Measurements from ENCODE around the gene SLC22A7. TPM values are rescaled to one million over a fixed set of nuclear protein-coding genes. Genes with fewer than 3 reads are reported as not detected.
"Not testable (repeated sequence)": the region's sequence is repeated elsewhere in the genome, so short reads cannot be mapped to it uniquely, and the experiment has no call there.

SLC22A7 gene
- total RNA-seq, 1 donor from 2014 or later: not detected

GRCh38 chr6:43339168-43339567 is 41.1 kb downstream of the SLC22A7 start:
- DNase-seq (ENCODE audit: low spot score): no peak
- no peaks in the 10 kb centered on the region for H3K27me3 Mint-ChIP-seq (ENCODE audit: unreplicated experiment)
- H3K4me3 Mint-ChIP-seq (ENCODE audit: unreplicated experiment): no peak overlapping the region
- H3K27ac Mint-ChIP-seq (ENCODE audit: unreplicated experiment): no peak overlapping the region
- peaks cover 17% of the 10 kb centered on the region for H3K4me1 Mint-ChIP-seq (ENCODE audit: unreplicated experiment)
- peaks cover 27% of the 10 kb centered on the region for H3K36me3 Mint-ChIP-seq (ENCODE audit: low read depth, unreplicated experiment)
- no peaks in the 10 kb centered on the region for H3K9me3 Mint-ChIP-seq (ENCODE audit: unreplicated experiment)
- TF ChIP-seq, protein P1, sequence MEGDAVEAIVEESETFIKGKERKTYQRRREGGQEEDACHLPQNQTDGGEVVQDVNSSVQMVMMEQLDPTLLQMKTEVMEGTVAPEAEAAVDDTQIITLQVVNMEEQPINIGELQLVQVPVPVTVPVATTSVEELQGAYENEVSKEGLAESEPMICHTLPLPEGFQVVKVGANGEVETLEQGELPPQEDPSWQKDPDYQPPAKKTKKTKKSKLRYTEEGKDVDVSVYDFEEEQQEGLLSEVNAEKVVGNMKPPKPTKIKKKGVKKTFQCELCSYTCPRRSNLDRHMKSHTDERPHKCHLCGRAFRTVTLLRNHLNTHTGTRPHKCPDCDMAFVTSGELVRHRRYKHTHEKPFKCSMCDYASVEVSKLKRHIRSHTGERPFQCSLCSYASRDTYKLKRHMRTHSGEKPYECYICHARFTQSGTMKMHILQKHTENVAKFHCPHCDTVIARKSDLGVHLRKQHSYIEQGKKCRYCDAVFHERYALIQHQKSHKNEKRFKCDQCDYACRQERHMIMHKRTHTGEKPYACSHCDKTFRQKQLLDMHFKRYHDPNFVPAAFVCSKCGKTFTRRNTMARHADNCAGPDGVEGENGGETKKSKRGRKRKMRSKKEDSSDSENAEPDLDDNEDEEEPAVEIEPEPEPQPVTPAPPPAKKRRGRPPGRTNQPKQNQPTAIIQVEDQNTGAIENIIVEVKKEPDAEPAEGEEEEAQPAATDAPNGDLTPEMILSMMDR (IDR thresholded peaks at IDR 0.05; ENCODE audit: unreplicated experiment): no peak

- H3K4me3 Mint-ChIP-seq (ENCODE audit: unreplicated experiment); H3K27me3 Mint-ChIP-seq (ENCODE audit: unreplicated experiment); H3K9me3 Mint-ChIP-seq (ENCODE audit: unreplicated experiment); H3K4me1 Mint-ChIP-seq (ENCODE audit: unreplicated experiment); DNase-seq (ENCODE audit: low spot score); H3K27ac Mint-ChIP-seq (ENCODE audit: unreplicated experiment): not testable (repeated sequence)
- peaks cover 10% of the 10 kb centered on the region for H3K36me3 Mint-ChIP-seq (ENCODE audit: low read depth, unreplicated experiment)
These were observed 48.2 kb downstream of the SLC22A7 start for GRCh38 chr6:43346243-43346642.

- H3K4me3 Mint-ChIP-seq (ENCODE audit: unreplicated experiment): no peak overlapping the region
- H3K36me3 Mint-ChIP-seq (ENCODE audit: low read depth, unreplicated experiment): peaks cover 10% of the 10 kb centered on the region
- no peak overlapping the region for H3K27ac Mint-ChIP-seq (ENCODE audit: unreplicated experiment)
- TF ChIP-seq, protein P1 (IDR thresholded peaks at IDR 0.05; ENCODE audit: unreplicated experiment): no peak
- peaks cover 1% of the 10 kb centered on the region for H3K27me3 Mint-ChIP-seq (ENCODE audit: unreplicated experiment)
- H3K4me1 Mint-ChIP-seq (ENCODE audit: unreplicated experiment): peaks cover 4% of the 10 kb centered on the region
- H3K9me3 Mint-ChIP-seq (ENCODE audit: unreplicated experiment): no peaks in the 10 kb centered on the region
- no peak for DNase-seq (ENCODE audit: low spot score)
These were observed 49.0 kb downstream of the SLC22A7 start for GRCh38 chr6:43347021-43347420.

DNA sequence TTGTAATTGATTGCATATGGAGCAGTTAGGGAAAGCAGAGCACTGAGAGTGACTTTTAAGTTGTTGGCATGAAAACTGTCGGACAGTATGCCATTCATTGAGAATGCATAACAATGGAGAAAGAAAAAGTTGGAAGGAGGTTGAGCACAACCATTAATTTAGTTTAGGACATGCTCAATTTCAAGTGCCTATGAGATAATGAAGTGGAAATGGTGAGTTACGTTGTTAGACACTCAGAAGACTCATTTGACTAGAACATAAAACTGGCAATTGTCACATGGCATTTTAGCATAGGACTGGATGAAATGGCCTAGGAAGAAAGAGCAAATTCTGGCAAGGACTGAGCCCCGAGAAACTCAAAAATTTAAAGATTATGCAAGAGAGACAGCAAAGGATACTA is 49.4 kb downstream of the SLC22A7 start:
- H3K4me3 Mint-ChIP-seq (ENCODE audit: unreplicated experiment): no peak overlapping the region
- TF ChIP-seq, protein P1 (IDR thresholded peaks at IDR 0.05; ENCODE audit: unreplicated experiment): no peak
- peaks cover 3% of the 10 kb centered on the region for H3K4me1 Mint-ChIP-seq (ENCODE audit: unreplicated experiment)

GRCh38 chr6:43351951-43352350 is 53.9 kb downstream of the SLC22A7 start:
- H3K36me3 Mint-ChIP-seq (ENCODE audit: low read depth, unreplicated experiment): peaks cover 16% of the 10 kb centered on the region
- not testable (repeated sequence) for H3K27me3 Mint-ChIP-seq (ENCODE audit: unreplicated experiment); H3K27ac Mint-ChIP-seq (ENCODE audit: unreplicated experiment); DNase-seq (ENCODE audit: low spot score); H3K4me3 Mint-ChIP-seq (ENCODE audit: unreplicated experiment); H3K9me3 Mint-ChIP-seq (ENCODE audit: unreplicated experiment)
- H3K4me1 Mint-ChIP-seq (ENCODE audit: unreplicated experiment): peaks cover 11% of the 10 kb centered on the region

More for the DNA sequence above, 49.4 kb downstream of the SLC22A7 start:
- Mint-ChIP-seq H3K27ac (ENCODE audit: unreplicated experiment) (no peak overlapping the region), H3K9me3 (ENCODE audit: unreplicated experiment) (no peaks in the 10 kb centered on the region), H3K36me3 (ENCODE audit: low read depth, unreplicated experiment) (peaks cover 8% of the 10 kb centered on the region), H3K27me3 (ENCODE audit: unreplicated experiment) (peaks cover 1% of the 10 kb centered on the region)
- DNase-seq (ENCODE audit: low spot score): no peak

Other genes with a start within 250 kb of the SLC22A7 start
- gene CUL7, start 244.4 kb upstream of the SLC22A7 start, total RNA-seq (ENCODE audit: unreplicated experiment): 42.2 TPM
- 39.7 TPM for gene MRPL2, start 238.8 kb upstream of the SLC22A7 start, total RNA-seq (ENCODE audit: unreplicated experiment)
- 41.4 TPM for gene KLC4, start 238.6 kb upstream of the SLC22A7 start, total RNA-seq (ENCODE audit: unreplicated experiment)
- gene PTK7, start 221.9 kb upstream of the SLC22A7 start, total RNA-seq (ENCODE audit: unreplicated experiment): 208 TPM
- 31.3 TPM for gene SRF, start 127.0 kb upstream of the SLC22A7 start, total RNA-seq (ENCODE audit: unreplicated experiment)
- 55.4 TPM for gene CUL9, start 116.1 kb upstream of the SLC22A7 start, total RNA-seq (ENCODE audit: unreplicated experiment)
- 4.5 TPM for gene DNPH1, start 68.8 kb upstream of the SLC22A7 start, total RNA-seq (ENCODE audit: unreplicated experiment)
- 1.0 TPM for gene TTBK1, start 54.8 kb upstream of the SLC22A7 start, total RNA-seq (ENCODE audit: unreplicated experiment)
- 1.1 TPM for gene CRIP3, start 10.6 kb downstream of the SLC22A7 start, total RNA-seq (ENCODE audit: unreplicated experiment)
- gene ZNF318, start 71.4 kb downstream of the SLC22A7 start, total RNA-seq (ENCODE audit: unreplicated experiment): 26.7 TPM
- gene ABCC10, start 129.3 kb downstream of the SLC22A7 start, total RNA-seq (ENCODE audit: unreplicated experiment): 45.6 TPM
- gene DLK2, start 157.3 kb downstream of the SLC22A7 start, total RNA-seq (ENCODE audit: unreplicated experiment): 0.18 TPM
- 41.8 TPM for gene TJAP1, start 179.3 kb downstream of the SLC22A7 start, total RNA-seq (ENCODE audit: unreplicated experiment)
- 0.28 TPM for gene LRRC73, start 212.1 kb downstream of the SLC22A7 start, total RNA-seq (ENCODE audit: unreplicated experiment)
- 138 TPM for gene YIPF3, start 218.7 kb downstream of the SLC22A7 start, total RNA-seq (ENCODE audit: unreplicated experiment)
- 30.7 TPM for gene POLR1C, start 218.8 kb downstream of the SLC22A7 start, total RNA-seq (ENCODE audit: unreplicated experiment)

Data from endothelial cell (in vitro differentiated cells).